Lung (tissue), 12 donors: ENCODE results near the gene DDX19B. TPM values are rescaled to one million over a fixed set of nuclear protein-coding genes. Genes with fewer than 3 reads are reported as not detected.

Source experiments
- ATAC-seq: fragments of 200-7000 bp; cut with Tn5 transposase; one replicate; pipeline ENCODE4 v1.9.1; 2020; ENCODE audit warnings: moderate number of reproducible peaks; ENCODE audit not compliant: insufficient read depth, low FRiP score
- DNase-seq, 3 donors: peaks; one replicate each; pipeline ENCODE4 v3.0.0-alpha.2; 2013 to 2017
- H3K27ac ChIP-seq, 2 donors: one replicate each; pipeline ENCODE4 v1.5.1; 2013; ENCODE audit warnings: mild to moderate bottlenecking in 2 of 2, moderate library complexity in 2 of 2, control low read depth in 1 of 2, inconsistent platforms in 1 of 2, low read depth in 1 of 2, low read length in 1 of 2
- H3K27me3 ChIP-seq, 3 donors: one replicate each; pipeline ENCODE4 v1.5.1; 2013; ENCODE audit warnings: low read length in 2 of 3; ENCODE audit not compliant: control insufficient read depth in 3 of 3, insufficient read depth in 3 of 3
- H3K36me3 ChIP-seq, 4 donors: one replicate each; pipeline ENCODE4 v1.5.1; 2013; ENCODE audit warnings: low read length in 4 of 4, mild to moderate bottlenecking in 1 of 4, moderate library complexity in 1 of 4; ENCODE audit not compliant: control insufficient read depth in 4 of 4, insufficient read depth in 4 of 4
- H3K4me1 ChIP-seq, 5 donors: one replicate each; pipeline ENCODE4 v1.5.1; 2013; ENCODE audit warnings: low read length in 5 of 5, mild to moderate bottlenecking in 2 of 5, moderate library complexity in 1 of 5; ENCODE audit not compliant: control insufficient read depth in 5 of 5, insufficient read depth in 5 of 5
- H3K4me3 ChIP-seq: one replicate; pipeline ENCODE4 v1.5.1; 2013; ENCODE audit warnings: mild to moderate bottlenecking, control low read depth, moderate library complexity
- H3K9ac ChIP-seq, 2 donors: one replicate each; pipeline ENCODE4 v1.5.1; 2013; ENCODE audit warnings: low read length in 2 of 2, control low read depth in 1 of 2; ENCODE audit not compliant: insufficient read depth in 1 of 2
- H3K9me3 ChIP-seq, 4 donors: one replicate each; pipeline ENCODE4 v1.5.1; 2013; ENCODE audit warnings: low read length in 3 of 4, mild to moderate bottlenecking in 1 of 4, moderate library complexity in 1 of 4; ENCODE audit not compliant: control insufficient read depth in 4 of 4, insufficient read depth in 3 of 4
- CTCF ChIP-seq: IDR thresholded peaks from 2 replicates; pipeline ENCODE4 v1.5.1; 2012; ENCODE audit warnings: mild to moderate bottlenecking; ENCODE audit errors: control extremely low read depth, extremely low read depth
- WGBS, 2 donors: extraction: QIAGEN DNeasy Blood & Tissue Kit; methylation state at CpG; one replicate each; pipeline ENCODE4 v1.1.7; 2013; 5-methylcytosine and 5-hydroxymethylcytosine counted together
- polyA plus RNA-seq, 2 donors: library from polyadenylated mRNA; stranded (reverse); fragments of 200-250 nt; gene quantifications; one replicate each; pipeline ENCODE4 v1.2.1, GENCODE V29; 2013
- total RNA-seq, 2 donors: library from RNA; depleted of rRNA in 1 of 2; stranded (reverse); fragments of >200 nt in 1 of 2; gene quantifications; one replicate each; pipeline ENCODE4 v1.2.1, GENCODE V29; 2014 to 2021
- donor health status: control.
- donor health status: control.
- donor health status: Bipolar disorder and iron deficiency.
- donor health status: healthy.
- donor health status: DM: yes; HTN: yes; CAD: no.

Gene DDX19B
- total and polyA plus RNA-seq, 4 donors, result 23.2 to 32.7 (median 27.1) TPM

- H3K27me3 ChIP-seq, result no peaks in the 10 kb centered on the region
- H3K9me3 ChIP-seq, result no peaks in the 10 kb centered on the region
- H3K4me1 ChIP-seq, result peaks cover 0 to 8% (median 0%) of the 10 kb centered on the region in 5 donors
- H3K36me3 ChIP-seq, result peaks cover 0 to 7% (median 6%) of the 10 kb centered on the region in 4 donors
- H3K4me3 ChIP-seq, result no peak overlapping the region
- WGBS, 2 donors, result 78 to 83% methylated on average over 2 of the region's 2 CpGs
- no peak overlapping the region for H3K27ac ChIP-seq
- no peak overlapping the region for H3K9ac ChIP-seq
- DNase-seq (no peak), ATAC-seq (no peak)
- TF ChIP-seq CTCF, result no peak
Measured at GRCh38 chr16:70348991-70349390, 50.0 kb downstream of the DDX19B start.

GRCh38 chr16:70349783-70350182 lies 50.8 kb downstream of the DDX19B start:
- Histone ChIP-seq H3K9ac (no peak overlapping the region), H3K4me3 (no peak overlapping the region), H3K27me3 (no peaks in the 10 kb centered on the region), H3K27ac (no peak overlapping the region), H3K4me1 (peaks cover 0 to 8% (median 0%) of the 10 kb centered on the region in 5 donors), H3K9me3 (no peaks in the 10 kb centered on the region), H3K36me3 (peaks cover 0 to 10% (median 7%) of the 10 kb centered on the region in 4 donors)
- ATAC-seq, result no peak
- WGBS, 2 donors, result 83 to 95% methylated on average over 2 of the region's 2 CpGs
- no peak for TF ChIP-seq CTCF
- no peak for DNase-seq

GRCh38 chr16:70359552-70359951 lies 60.6 kb downstream of the DDX19B start:
- Histone ChIP-seq H3K36me3 (peaks cover 3 to 48% (median 43%) of the 10 kb centered on the region in 4 donors), H3K4me1 (no peaks in the 10 kb centered on the region), H3K27ac (no peak overlapping the region), H3K4me3 (no peak overlapping the region), H3K27me3 (no peaks in the 10 kb centered on the region), H3K9ac (no peak overlapping the region), H3K9me3 (no peaks in the 10 kb centered on the region)
- TF ChIP-seq CTCF, result no peak
- whole genome bisulfite sequencing, 2 donors, result 90 to 93% methylated on average over 7 of the region's 7 CpGs
- DNase-seq (no peak), ATAC-seq (no peak)

- H3K9ac ChIP-seq, result no peak overlapping the region
- no peaks in the 10 kb centered on the region for H3K4me1 ChIP-seq
- DNase-seq (no peak), ATAC-seq (no peak)
- TF ChIP-seq CTCF, result no peak
- H3K27ac ChIP-seq, result no peak overlapping the region
- no peaks in the 10 kb centered on the region for H3K27me3 ChIP-seq
- no peak overlapping the region for H3K4me3 ChIP-seq
- WGBS, 2 donors, result 94% methylated on average over 5 of the region's 5 CpGs
- H3K36me3 ChIP-seq, result peaks cover 15 to 45% (median 37%) of the 10 kb centered on the region in 4 donors
- H3K9me3 ChIP-seq, result no peaks in the 10 kb centered on the region
Measured at GRCh38 chr16:70364399-70364798, 65.4 kb downstream of the DDX19B start.
